Bronchial epithelial cell (primary cell): ENCODE results near the gene PLCB1. TPM values are rescaled to one million over a fixed set of nuclear protein-coding genes. Genes with fewer than 3 reads are reported as not detected.

Experiments
- DNase-seq: peaks from one replicate; pipeline ENCODE4 v3.0.0-alpha.2; 2010; ENCODE audit warnings: low read depth
- FAIRE-seq: peaks from 2 replicates; lab custom pipeline; 2011; peaks lifted over from hg19 to GRCh38; lab: Jason Lieb, UNC
- H3K27me3 ChIP-seq: 2 replicates; pipeline ENCODE4 v1.5.1; 2011; ENCODE audit warnings: low read length; ENCODE audit not compliant: control insufficient read depth, insufficient read depth
- H3K36me3 ChIP-seq: 2 replicates; pipeline ENCODE4 v1.5.1; 2011; ENCODE audit warnings: low read length; ENCODE audit not compliant: control insufficient read depth, insufficient read depth
- H3K4me3 ChIP-seq: 2 replicates; pipeline ENCODE4 v1.5.1; 2011; ENCODE audit warnings: mild to moderate bottlenecking, low read depth, low read length, control low read depth
- total RNA-seq: library from RNA; depleted of rRNA; stranded (reverse); fragments of >200 nt; gene quantifications from 2 replicates; pipeline ENCODE4 v1.2.1, GENCODE V29; 2014
- TF ChIP-seq, protein P1 (sequence below): IDR thresholded peaks from 2 replicates; pipeline ENCODE4 v1.5.1; 2011; ENCODE audit warnings: mild to moderate bottlenecking, moderate library complexity, low read length, control low read depth, inconsistent platforms; ENCODE audit not compliant: insufficient read depth, severe bottlenecking

The PLCB1 gene
- total RNA-seq, 1 donor from 2014 or later = 1.1 TPM

DNA sequence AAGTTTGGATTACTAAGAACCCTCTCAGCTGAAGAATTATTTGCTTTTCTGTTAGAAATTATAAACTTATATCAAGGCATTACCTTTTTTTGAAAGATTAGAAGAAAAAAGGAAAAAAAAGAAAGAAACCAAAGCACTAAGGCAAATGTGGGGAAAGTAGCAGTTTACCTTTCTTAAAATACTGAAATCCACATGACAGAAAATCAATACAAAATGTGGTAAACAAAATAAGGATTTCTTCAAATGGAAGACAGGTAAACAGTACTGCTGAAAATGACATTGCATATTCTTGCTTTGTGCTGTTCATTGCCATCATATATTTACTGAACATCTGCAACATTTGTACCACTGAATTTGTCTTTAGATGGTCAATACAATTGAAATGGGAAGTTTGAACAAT is 525.6 kb downstream of the PLCB1 start:
- H3K27me3 ChIP-seq = no peaks in the 10 kb centered on the region
- no peak overlapping the region for H3K4me3 ChIP-seq
- FAIRE-seq (no peak), DNase-seq (no peak)
- TF ChIP-seq, protein P1, sequence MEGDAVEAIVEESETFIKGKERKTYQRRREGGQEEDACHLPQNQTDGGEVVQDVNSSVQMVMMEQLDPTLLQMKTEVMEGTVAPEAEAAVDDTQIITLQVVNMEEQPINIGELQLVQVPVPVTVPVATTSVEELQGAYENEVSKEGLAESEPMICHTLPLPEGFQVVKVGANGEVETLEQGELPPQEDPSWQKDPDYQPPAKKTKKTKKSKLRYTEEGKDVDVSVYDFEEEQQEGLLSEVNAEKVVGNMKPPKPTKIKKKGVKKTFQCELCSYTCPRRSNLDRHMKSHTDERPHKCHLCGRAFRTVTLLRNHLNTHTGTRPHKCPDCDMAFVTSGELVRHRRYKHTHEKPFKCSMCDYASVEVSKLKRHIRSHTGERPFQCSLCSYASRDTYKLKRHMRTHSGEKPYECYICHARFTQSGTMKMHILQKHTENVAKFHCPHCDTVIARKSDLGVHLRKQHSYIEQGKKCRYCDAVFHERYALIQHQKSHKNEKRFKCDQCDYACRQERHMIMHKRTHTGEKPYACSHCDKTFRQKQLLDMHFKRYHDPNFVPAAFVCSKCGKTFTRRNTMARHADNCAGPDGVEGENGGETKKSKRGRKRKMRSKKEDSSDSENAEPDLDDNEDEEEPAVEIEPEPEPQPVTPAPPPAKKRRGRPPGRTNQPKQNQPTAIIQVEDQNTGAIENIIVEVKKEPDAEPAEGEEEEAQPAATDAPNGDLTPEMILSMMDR = no peak
- H3K36me3 ChIP-seq = no peaks in the 10 kb centered on the region

DNA sequence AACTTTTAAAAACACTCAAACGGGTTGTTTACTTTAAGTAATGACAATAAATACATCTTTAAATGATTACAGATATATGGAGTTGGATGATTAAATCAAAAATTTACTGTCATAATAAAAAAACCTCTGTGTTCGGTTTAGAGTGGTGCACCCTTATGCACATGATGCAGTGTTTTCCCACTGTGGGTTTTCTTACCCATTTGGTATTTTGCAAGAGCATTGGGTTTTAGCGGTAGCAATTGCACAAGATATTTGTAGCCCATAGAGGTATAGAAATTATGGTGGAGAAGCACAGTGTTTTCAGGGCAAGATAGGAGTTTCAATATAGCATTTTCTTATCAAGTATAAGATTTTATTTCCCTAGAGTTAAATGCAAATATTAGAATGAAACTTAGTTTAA is 526.0 kb downstream of the PLCB1 start:
- TF ChIP-seq, protein P1 = no peak
- DNase-seq (no peak), FAIRE-seq (no peak)
- Histone ChIP-seq H3K27me3 (no peaks in the 10 kb centered on the region), H3K4me3 (no peak overlapping the region), H3K36me3 (no peaks in the 10 kb centered on the region)

DNA sequence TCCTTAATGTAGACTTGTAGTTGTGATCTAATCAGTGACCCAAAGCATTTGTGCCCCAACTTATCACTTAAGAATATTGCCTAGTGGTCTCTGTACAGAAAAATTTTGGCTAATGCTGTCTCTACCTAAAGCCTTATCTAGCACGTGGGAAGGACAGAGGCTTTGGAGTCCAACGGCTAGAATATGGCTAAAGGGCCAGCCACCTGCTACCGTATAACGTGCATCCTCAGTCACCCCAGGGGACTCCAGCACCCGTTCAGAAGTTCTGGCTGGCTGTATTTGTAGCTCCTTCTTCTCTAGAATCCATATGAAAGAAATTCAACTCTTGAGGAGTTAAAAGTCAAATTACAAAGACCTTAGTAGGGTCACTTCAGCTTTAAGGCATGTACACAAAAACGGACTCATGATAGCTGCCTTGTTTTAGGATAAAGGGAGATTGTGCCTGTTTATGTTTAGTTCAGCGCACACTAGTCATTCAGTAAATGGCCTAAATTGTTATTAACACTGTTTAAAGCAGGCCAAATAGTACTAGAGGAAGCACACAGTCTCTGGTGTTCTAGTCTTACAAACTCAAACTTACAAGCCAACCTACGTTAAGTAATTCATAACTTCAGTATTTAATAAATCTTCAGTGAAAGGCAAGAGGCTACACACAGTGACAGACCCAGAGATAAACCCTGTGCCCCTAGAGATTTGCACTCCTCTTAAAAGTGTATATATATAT is 529.3 kb downstream of the PLCB1 start:
- no peak overlapping the region for H3K4me3 ChIP-seq
- TF ChIP-seq, protein P1 = no peak
- no peak for FAIRE-seq
- no peaks in the 10 kb centered on the region for H3K36me3 ChIP-seq
- no peak for DNase-seq
- no peaks in the 10 kb centered on the region for H3K27me3 ChIP-seq

DNA sequence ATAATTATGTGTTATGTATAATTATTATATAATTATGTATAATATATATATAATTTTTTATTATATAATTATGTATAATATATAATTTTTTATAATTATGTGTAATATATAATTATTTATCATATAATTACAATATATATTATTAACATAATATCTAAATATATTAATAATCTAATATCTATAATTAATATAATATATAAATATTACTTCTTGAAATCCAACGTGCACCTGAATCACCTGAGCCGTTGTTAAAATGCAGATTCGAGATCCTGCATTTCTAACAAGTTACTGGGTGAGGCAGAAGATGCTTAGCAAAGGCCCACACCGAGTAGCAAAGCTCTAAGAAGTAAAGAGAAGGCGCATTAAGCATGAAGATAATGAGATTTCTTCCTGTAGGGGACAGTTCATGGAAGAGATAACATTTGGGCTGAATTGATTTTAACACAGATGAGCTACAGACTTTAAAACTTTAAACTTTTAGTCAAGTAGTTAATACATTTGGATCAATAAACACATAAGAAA is 530.4 kb downstream of the PLCB1 start:
- no peak for DNase-seq
- Histone ChIP-seq H3K36me3 (no peaks in the 10 kb centered on the region), H3K27me3 (no peaks in the 10 kb centered on the region), H3K4me3 (no peak overlapping the region)
- TF ChIP-seq, protein P1 = no peak
- no peak for FAIRE-seq

DNA sequence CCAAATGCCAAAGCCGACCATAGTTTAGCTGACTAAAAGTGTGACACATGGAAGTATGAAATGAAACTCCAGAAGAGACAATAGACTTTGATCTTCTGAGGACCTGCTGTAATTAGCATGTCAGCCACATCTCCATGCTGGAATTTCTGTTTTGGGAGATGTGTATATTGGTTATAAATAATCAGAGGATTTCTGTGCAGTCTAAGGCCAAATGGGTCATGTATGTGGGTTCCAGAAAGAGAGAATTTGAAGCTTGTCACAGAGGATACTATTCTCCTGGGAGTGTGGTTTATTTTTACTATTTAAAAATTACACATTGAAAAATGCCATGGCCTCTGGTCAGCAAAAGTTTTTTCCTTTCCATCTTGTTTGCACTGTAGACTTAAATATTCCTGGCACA is 531.4 kb downstream of the PLCB1 start:
- no peak overlapping the region for H3K4me3 ChIP-seq
- no peaks in the 10 kb centered on the region for H3K36me3 ChIP-seq
- FAIRE-seq (no peak), DNase-seq (no peak)
- H3K27me3 ChIP-seq = no peaks in the 10 kb centered on the region
- TF ChIP-seq, protein P1 = no peak

DNA sequence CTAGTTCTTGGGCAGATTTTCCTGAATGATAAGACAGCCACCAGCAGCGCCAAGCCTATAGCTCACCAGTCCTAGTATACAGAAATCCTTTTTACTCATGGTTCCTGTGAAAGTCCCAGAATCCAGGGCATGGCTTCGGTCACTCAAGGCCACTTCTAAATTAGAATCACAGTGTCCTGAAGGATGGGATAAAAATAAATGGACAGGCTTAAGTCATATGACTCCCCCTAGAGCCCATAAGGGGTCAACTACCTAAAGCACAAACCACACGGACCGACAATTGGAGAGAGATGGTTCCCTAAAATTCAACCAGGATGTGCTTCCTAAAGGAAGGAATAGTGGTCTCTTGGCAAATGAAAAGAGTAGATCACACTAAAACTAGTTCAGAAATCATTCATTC is 532.7 kb downstream of the PLCB1 start:
- Histone ChIP-seq H3K27me3 (no peaks in the 10 kb centered on the region), H3K36me3 (no peaks in the 10 kb centered on the region), H3K4me3 (no peak overlapping the region)
- DNase-seq = no peak
- TF ChIP-seq, protein P1 = no peak
- FAIRE-seq = no peak
